Gastrocnemius medialis (tissue), 4 donors: ENCODE data around the gene GSG1L. TPM values are rescaled to one million over a fixed set of nuclear protein-coding genes. Genes with fewer than 3 reads are reported as not detected.

Experiments
- ATAC-seq, 2 donors: fragments of 150-250 bp; one replicate each; pipeline ENCODE4 v1.9.1; 2016
- DNase-seq, 2 donors: peaks; one replicate each; pipeline ENCODE4 v3.0.0-alpha.2; 2019
- H3K27ac ChIP-seq, 4 donors: fragments of 200-600 bp; sonication (generic); 1 replicate in 1 of 4; 2 replicates in 3 of 4; pipeline ENCODE4 v1.5.1; 2016 to 2018; ENCODE audit warnings: mild to moderate bottlenecking in 2 of 4, moderate library complexity in 1 of 4
- H3K27me3 ChIP-seq, 3 donors: fragments of 200-600 bp; sonication (generic) in 2 of 3; 1 replicate in 1 of 3; 2 replicates in 2 of 3; pipeline versions ENCODE4 v1.5.1 to v1.6.0; 2016 to 2019; ENCODE audit warnings: mild to moderate bottlenecking in 1 of 3, moderate library complexity in 1 of 3
- H3K36me3 ChIP-seq, 2 donors: fragments of 200-600 bp; sonication (generic) in 1 of 2; one replicate each; pipeline ENCODE4 v1.5.1; 2017 to 2018
- H3K4me1 ChIP-seq, 2 donors: fragments of 200-600 bp; sonication (generic) in 1 of 2; one replicate each; pipeline ENCODE4 v1.5.1; 2016 to 2017; ENCODE audit warnings: mild to moderate bottlenecking in 2 of 2
- H3K4me3 ChIP-seq, 4 donors: fragments of 200-600 bp; sonication (generic) in 3 of 4; 1 replicate in 1 of 4; 2 replicates in 3 of 4; pipeline ENCODE4 v1.5.1; 2016 to 2019; ENCODE audit warnings: mild to moderate bottlenecking in 2 of 4
- H3K9me3 ChIP-seq, 3 donors: fragments of 200-600 bp; sonication (generic) in 2 of 3; 1 replicate in 1 of 3; 2 replicates in 2 of 3; pipeline ENCODE4 v1.5.1; 2016 to 2019
- CTCF ChIP-seq, 5 experiments: fragments of 450-650 bp in 3 of 5; fragments of 200-600 bp in 2 of 5; sonication (generic) in 2 of 5; IDR thresholded peaks in 4 of 5; conservative IDR thresholded peaks in 1 of 5; 1 replicate in 4 of 5; 2 replicates in 1 of 5; pipeline ENCODE4 v1.5.1; 2016 to 2019; ENCODE audit warnings: antibody characterized with exemption in 5 of 5, mild to moderate bottlenecking in 3 of 5, moderate library complexity in 3 of 5
- POLR2A ChIP-seq, 2 donors: fragments of 450-650 bp; IDR thresholded peaks; one replicate each; pipeline ENCODE4 v1.6.1; 2017; ENCODE audit warnings: antibody characterized with exemption in 2 of 2, mild to moderate bottlenecking in 2 of 2, moderate library complexity in 2 of 2
- in situ Hi-C, 4 donors: fragments of 200-750 bp; cut with MboI; loops; one replicate each; pipeline versions ENCODE4 v1.15.0 to v1.8.0; 2017; ENCODE audit warnings: low sequenced_read_pairs in 4 of 4
- intact Hi-C: fragments of 100-400 bp; cut with DNase I; formaldehyde crosslinking; loops from one replicate; pipeline ENCODE4 v1.15.1; 2023; ENCODE audit warnings: low total_unique reads
- total RNA-seq, 4 donors: library from RNA; depleted of rRNA; stranded (reverse); fragments of >200 nt; gene quantifications; one replicate each; pipeline versions ENCODE4 v1.1.0 to v1.2.3, GENCODE V29; 2016

Gene GSG1L
- total RNA-seq, 4 donors from 2014 or later: not detected

GRCh38 chr16:27844826-27845225 lies 218.7 kb downstream of the GSG1L start:
- no peaks in the 10 kb centered on the region for H3K27me3 ChIP-seq
- H3K36me3 ChIP-seq: no peaks in the 10 kb centered on the region
- no peak overlapping the region for H3K4me3 ChIP-seq
- TF ChIP-seq CTCF (IDR thresholded peaks at IDR 0.05 in 4 of 5, conservative IDR thresholded peaks at IDR 0.05 in 1 of 5) (no peak), POLR2A (IDR thresholded peaks at IDR 0.05) (no peak)
- DNase-seq: no peak
- no peak overlapping the region for H3K27ac ChIP-seq
- in situ Hi-C loops (no loop called here), intact Hi-C loops (no loop called here)
- no peak for ATAC-seq
- H3K4me1 ChIP-seq: no peaks in the 10 kb centered on the region
- no peaks in the 10 kb centered on the region for H3K9me3 ChIP-seq

GRCh38 chr16:27843800-27844199 lies 219.7 kb downstream of the GSG1L start:
- in situ Hi-C loops (no loop called here), intact Hi-C loops (no loop called here)
- Histone ChIP-seq H3K27ac (no peak overlapping the region), H3K27me3 (no peaks in the 10 kb centered on the region), H3K9me3 (no peaks in the 10 kb centered on the region), H3K36me3 (no peaks in the 10 kb centered on the region), H3K4me1 (no peaks in the 10 kb centered on the region), H3K4me3 (no peak overlapping the region)
- ATAC-seq (no peak), DNase-seq (no peak)
- TF ChIP-seq POLR2A (IDR thresholded peaks at IDR 0.05) (no peak), CTCF (IDR thresholded peaks at IDR 0.05 in 4 of 5, conservative IDR thresholded peaks at IDR 0.05 in 1 of 5) (no peak)

- no peak overlapping the region for H3K4me3 ChIP-seq
- no peak for ATAC-seq
- H3K27me3 ChIP-seq: no peaks in the 10 kb centered on the region
- intact Hi-C loops: no loop called here
- in situ Hi-C loops: no loop called here
- no peak for DNase-seq
- no peaks in the 10 kb centered on the region for H3K36me3 ChIP-seq
- no peaks in the 10 kb centered on the region for H3K9me3 ChIP-seq
- TF ChIP-seq POLR2A (IDR thresholded peaks at IDR 0.05): no peak
- no peak for TF ChIP-seq CTCF (IDR thresholded peaks at IDR 0.05 in 4 of 5, conservative IDR thresholded peaks at IDR 0.05 in 1 of 5)
- no peak overlapping the region for H3K27ac ChIP-seq
- no peaks in the 10 kb centered on the region for H3K4me1 ChIP-seq
Measured at GRCh38 chr16:27841911-27842310, 221.6 kb downstream of the GSG1L start.

GRCh38 chr16:27841061-27841801 lies 222.3 kb downstream of the GSG1L start:
- intact Hi-C loops: no loop called here
- ATAC-seq: no peak

More at GRCh38 chr16:27841061-27841801, 222.3 kb downstream of the GSG1L start:
- in situ Hi-C loops: no loop called here
- no peaks in the 10 kb centered on the region for H3K4me1 ChIP-seq
- TF ChIP-seq POLR2A (IDR thresholded peaks at IDR 0.05) (no peak), CTCF (IDR thresholded peaks at IDR 0.05 in 4 of 5, conservative IDR thresholded peaks at IDR 0.05 in 1 of 5) (no peak)
- DNase-seq: no peak
- no peaks in the 10 kb centered on the region for H3K36me3 ChIP-seq
- no peaks in the 10 kb centered on the region for H3K27me3 ChIP-seq
- H3K4me3 ChIP-seq: no peak overlapping the region
- no peaks in the 10 kb centered on the region for H3K9me3 ChIP-seq
- no peak overlapping the region for H3K27ac ChIP-seq
